Caco-2 (cell line): Measurements from ENCODE around the gene PLEKHA4. TPM values are rescaled to one million over a fixed set of nuclear protein-coding genes. Genes with fewer than 3 reads are reported as not detected.
"Not testable (repeated sequence)": the region's sequence is repeated elsewhere in the genome, so short reads cannot be mapped to it uniquely, and the experiment has no call there.

Source experiments
- BruUV-seq: library from RNA; stranded (reverse); fragments of 400-500 nt; replicated peaks from 2 replicates; lab custom pipeline; 2021; lab: Mats Ljungman, UMichigan
- CTCF ChIA-PET: fragments of 300-600 bp; sonication (Branson Sonifier 250); formaldehyde crosslinking; loops from one replicate; lab custom pipeline; 2022; ENCODE audit warnings: antibody characterized with exemption; lab: Charles Lee
- POLR2A ChIA-PET: fragments of 300-600 bp; sonication (Branson Sonifier 250); formaldehyde crosslinking; loops from one replicate; lab custom pipeline; 2022; ENCODE audit warnings: antibody characterized with exemption; lab: Charles Lee
- DNase-seq, 2 experiments: peaks; one replicate each; pipeline versions ENCODE4 v3.0.0 to v3.0.0-alpha.2; 2020 to 2022
- H3K27me3 ChIP-seq: replicated peaks from 2 replicates; pipeline ENCODE4 v1.6.0; 2011; ENCODE audit warnings: low read length; ENCODE audit not compliant: control insufficient read depth, insufficient read depth
- H3K36me3 ChIP-seq: 2 replicates; pipeline ENCODE4 v1.5.1; 2011; ENCODE audit warnings: low read length; ENCODE audit not compliant: control insufficient read depth, insufficient read depth
- H3K4me1 ChIP-seq: fragments of 250-450 bp; sonication (Bioruptor Pico); 2 replicates; pipeline ENCODE4 v1.5.1; 2020; ENCODE audit warnings: mild to moderate bottlenecking
- H3K4me3 ChIP-seq: 2 replicates; pipeline ENCODE4 v1.5.1; 2011; ENCODE audit warnings: low read depth, mild to moderate bottlenecking, control low read depth, low read length
- H3K9me3 ChIP-seq: fragments of 250-450 bp; sonication (Bioruptor Pico); 2 replicates; pipeline ENCODE4 v1.5.1; 2020; ENCODE audit warnings: mild to moderate bottlenecking, moderate library complexity
- H3K27ac Mint-ChIP-seq: one replicate; pipeline ENCODE4 v1.8.0; 2022; ENCODE audit warnings: mixed read lengths; ENCODE audit not compliant: unreplicated experiment
- H3K27me3 Mint-ChIP-seq: one replicate; pipeline ENCODE4 v1.8.0; 2022; ENCODE audit warnings: mixed read lengths; ENCODE audit not compliant: insufficient read depth, unreplicated experiment
- H3K36me3 Mint-ChIP-seq: one replicate; pipeline ENCODE4 v1.8.0; 2022; ENCODE audit warnings: mild to moderate bottlenecking, mixed read lengths; ENCODE audit not compliant: insufficient read depth, unreplicated experiment
- H3K4me1 Mint-ChIP-seq: one replicate; pipeline ENCODE4 v1.8.0; 2022; ENCODE audit warnings: low read depth, mixed read lengths; ENCODE audit not compliant: unreplicated experiment
- H3K4me3 Mint-ChIP-seq: one replicate; pipeline ENCODE4 v1.8.0; 2022; ENCODE audit warnings: mild to moderate bottlenecking, moderate library complexity, mixed read lengths; ENCODE audit not compliant: unreplicated experiment
- H3K9me3 Mint-ChIP-seq: one replicate; pipeline ENCODE4 v1.8.0; 2022; ENCODE audit warnings: mixed read lengths; ENCODE audit not compliant: unreplicated experiment
- CTCF ChIP-seq, 2 experiments: fragments of 200-600 bp in 1 of 2; IDR thresholded peaks; 1 replicate in 1 of 2; 2 replicates in 1 of 2; pipeline versions ENCODE4 v1.5.1 to v1.8.0; 2011 to 2022; ENCODE audit warnings: antibody characterized with exemption in 1 of 2, control low read depth in 1 of 2, inconsistent platforms in 1 of 2, low read depth in 1 of 2, low read length in 1 of 2, mild to moderate bottlenecking in 1 of 2, moderate library complexity in 1 of 2; ENCODE audit not compliant: insufficient read depth in 1 of 2, severe bottlenecking in 1 of 2, unreplicated experiment in 1 of 2
- intact Hi-C: fragments of 100-400 bp; cut with micrococcal nuclease; formaldehyde crosslinking; loops from one replicate; pipeline ENCODE4 v1.10.0; 2022; ENCODE audit not compliant: unreplicated experiment
- total RNA-seq: library from RNA; stranded (reverse); gene quantifications from 2 replicates; pipeline ENCODE4 v1.2.3, GENCODE V29; 2022

The PLEKHA4 gene
- total RNA-seq, 1 experiment from 2014 or later = 3.9 TPM

DNA sequence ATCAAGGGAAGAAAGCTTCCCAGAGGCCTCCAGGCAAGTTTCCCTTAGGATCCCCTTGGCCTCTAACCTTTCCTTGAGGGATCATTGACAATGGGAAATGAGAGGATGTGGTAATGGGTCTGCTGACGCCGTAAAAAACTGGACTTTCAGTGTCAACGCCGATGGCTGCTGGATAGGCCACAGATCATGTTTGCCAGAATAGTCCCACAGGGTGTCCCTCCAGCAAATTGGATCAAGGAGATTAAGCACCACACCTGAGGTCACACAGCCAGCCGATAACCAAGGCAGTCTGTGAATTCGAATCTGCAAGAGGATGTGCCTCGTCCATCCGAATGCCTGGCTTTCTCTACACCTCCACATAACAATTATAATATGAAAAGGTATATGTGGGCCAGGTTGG lies 75.1 kb downstream of the PLEKHA4 start:
- H3K9me3 ChIP-seq = no peaks in the 10 kb centered on the region
- peaks cover 15% of the 10 kb centered on the region for H3K36me3 Mint-ChIP-seq
- H3K4me1 ChIP-seq = peaks cover 8% of the 10 kb centered on the region
- H3K27me3 Mint-ChIP-seq = no peaks in the 10 kb centered on the region
- no TSS peak for BruUV-seq
- no peaks in the 10 kb centered on the region for H3K9me3 Mint-ChIP-seq
- peaks cover 13% of the 10 kb centered on the region for H3K4me1 Mint-ChIP-seq
- no peak for DNase-seq
- no peak overlapping the region for H3K27ac Mint-ChIP-seq
- TF ChIP-seq CTCF (IDR thresholded peaks at IDR 0.05; ENCODE audit: insufficient read depth in 1 of 2, low read depth in 1 of 2, low read length in 1 of 2, severe bottlenecking in 1 of 2, unreplicated experiment in 1 of 2) = no peak
- H3K4me3 Mint-ChIP-seq = no peak overlapping the region
- ChIA-PET POLR2A (no interaction called here), CTCF (interaction anchor here (3.0 kb wide), 1 partner anchor 49 kb away, joined by 44 read pairs; no protein-coding TSS in a partner anchor)
- no peaks in the 10 kb centered on the region for H3K36me3 ChIP-seq
- intact Hi-C loops = no loop called here
- no peaks in the 10 kb centered on the region for H3K27me3 ChIP-seq
- H3K4me3 ChIP-seq = no peak overlapping the region

GRCh38 chr19:48787331-48787730 lies 81.1 kb downstream of the PLEKHA4 start:
- not testable (repeated sequence) for H3K27me3 ChIP-seq, H3K4me3 ChIP-seq, H3K4me3 Mint-ChIP-seq, H3K36me3 Mint-ChIP-seq, H3K4me1 ChIP-seq, H3K27ac Mint-ChIP-seq, H3K36me3 ChIP-seq, H3K27me3 Mint-ChIP-seq, H3K9me3 ChIP-seq, BruUV-seq, H3K4me1 Mint-ChIP-seq, DNase-seq, H3K9me3 Mint-ChIP-seq
- CTCF ChIA-PET = interaction anchor here (0.7 to 1.6 kb wide), 4 partner anchors 23 to 310 kb away, joined by 3 to 48 read pairs (median 6); partner anchors contain the start of gene BCAT2
- intact Hi-C loops = loop anchor here (5.0 kb wide), 1 partner anchor 285 kb away; the partner anchor contains the start of gene KCNA7
- POLR2A ChIA-PET = interaction anchor here (0.6 kb wide), 1 partner anchor 105 kb away, joined by 3 read pairs; no protein-coding TSS in a partner anchor

Other genes starting within 250 kb of the PLEKHA4 start
- 1,812 and 1,896 TPM in 2 replicates for gene RPL18, start 249.4 kb downstream of the PLEKHA4 start, total RNA-seq
- 134 and 140 TPM in 2 replicates for gene SPHK2, start 249.1 kb downstream of the PLEKHA4 start, total RNA-seq
- 17.4 and 17.7 TPM in 2 replicates for gene DBP, start 231.2 kb downstream of the PLEKHA4 start, total RNA-seq
- 10.5 and 15.9 TPM in 2 replicates for gene CA11, start 222.4 kb downstream of the PLEKHA4 start, total RNA-seq
- gene NTN5, start 195.6 kb downstream of the PLEKHA4 start, total RNA-seq = 0.12 and 0.34 TPM in 2 replicates
- 13.5 and 16.3 TPM in 2 replicates for gene FUT2, start 172.6 kb downstream of the PLEKHA4 start, total RNA-seq
- gene MAMSTR, start 148.9 kb downstream of the PLEKHA4 start, total RNA-seq = 1.7 and 1.9 TPM in 2 replicates
- gene RASIP1, start 128.0 kb downstream of the PLEKHA4 start, total RNA-seq = 5.4 and 5.9 TPM in 2 replicates
- 8.9 and 10.3 TPM in 2 replicates for gene IZUMO1, start 121.7 kb downstream of the PLEKHA4 start, total RNA-seq
- 26.1 and 30.5 TPM in 2 replicates for gene FUT1, start 116.0 kb downstream of the PLEKHA4 start, total RNA-seq
- 1.9 and 3.0 TPM in 2 replicates for gene FGF21, start 113.1 kb downstream of the PLEKHA4 start, total RNA-seq
- 106 and 109 TPM in 2 replicates for gene BCAT2, start 57.6 kb downstream of the PLEKHA4 start, total RNA-seq
- 27.8 and 30.8 TPM in 2 replicates for gene HSD17B14, start 32.1 kb downstream of the PLEKHA4 start, total RNA-seq
- 83.3 and 94.7 TPM in 2 replicates for gene PPP1R15A, start 3.8 kb upstream of the PLEKHA4 start, total RNA-seq
- gene TULP2, start 30.1 kb upstream of the PLEKHA4 start, total RNA-seq = 0.61 and 1.1 TPM in 2 replicates
- gene NUCB1, start 31.7 kb upstream of the PLEKHA4 start, total RNA-seq = 140 and 142 TPM in 2 replicates
- gene DHDH, start 65.1 kb upstream of the PLEKHA4 start, total RNA-seq = 2.6 and 3.3 TPM in 2 replicates
- 107 and 110 TPM in 2 replicates for gene BAX, start 86.3 kb upstream of the PLEKHA4 start, total RNA-seq
- 2,542 and 2,963 TPM in 2 replicates for gene FTL, start 96.7 kb upstream of the PLEKHA4 start, total RNA-seq
- 62.7 and 65.3 TPM in 2 replicates for gene GYS1, start 124.7 kb upstream of the PLEKHA4 start, total RNA-seq
- gene RUVBL2, start 125.3 kb upstream of the PLEKHA4 start, total RNA-seq = 165 and 172 TPM in 2 replicates
- gene LHB, start 148.5 kb upstream of the PLEKHA4 start, total RNA-seq = 0.68 TPM in 1 of 2 replicates, not detected in the other
- gene CGB3, start 155.7 kb upstream of the PLEKHA4 start, total RNA-seq = not detected in 2 replicates
- gene CGB2, start 163.3 kb upstream of the PLEKHA4 start, total RNA-seq = not detected in 2 replicates
- not detected in 2 replicates for gene CGB1, start 168.3 kb upstream of the PLEKHA4 start, total RNA-seq
- 0.49 TPM in 1 of 2 replicates, not detected in the other for gene CGB5, start 175.2 kb upstream of the PLEKHA4 start, total RNA-seq
- not detected in 2 replicates for gene CGB8, start 180.5 kb upstream of the PLEKHA4 start, total RNA-seq
- gene CGB7, start 189.1 kb upstream of the PLEKHA4 start, total RNA-seq = 2.2 and 3.0 TPM in 2 replicates
- 9.1 and 10.2 TPM in 2 replicates for gene NTF4, start 196.2 kb upstream of the PLEKHA4 start, total RNA-seq
- gene KCNA7, start 204.1 kb upstream of the PLEKHA4 start, total RNA-seq = 1.1 and 1.2 TPM in 2 replicates
- gene SNRNP70, start 216.8 kb upstream of the PLEKHA4 start, total RNA-seq = 251 and 259 TPM in 2 replicates
- 11.8 and 12.7 TPM in 2 replicates for gene LIN7B, start 245.8 kb upstream of the PLEKHA4 start, total RNA-seq